NCI-H2196 treated with DMSO at 0.1 percent for 48 hours (cell line): Measurements from ENCODE around the gene EIF4E2.

Experiments
- DNase-seq: peaks from one replicate; lab custom pipeline; 2025; ENCODE audit not compliant: unreplicated experiment; lab: John Stamatoyannopoulos, UW

Gene EIF4E2

GRCh38 chr2:232593982-232594381 lies 43.5 kb downstream of the EIF4E2 start:
- no peak for DNase-seq

DNA sequence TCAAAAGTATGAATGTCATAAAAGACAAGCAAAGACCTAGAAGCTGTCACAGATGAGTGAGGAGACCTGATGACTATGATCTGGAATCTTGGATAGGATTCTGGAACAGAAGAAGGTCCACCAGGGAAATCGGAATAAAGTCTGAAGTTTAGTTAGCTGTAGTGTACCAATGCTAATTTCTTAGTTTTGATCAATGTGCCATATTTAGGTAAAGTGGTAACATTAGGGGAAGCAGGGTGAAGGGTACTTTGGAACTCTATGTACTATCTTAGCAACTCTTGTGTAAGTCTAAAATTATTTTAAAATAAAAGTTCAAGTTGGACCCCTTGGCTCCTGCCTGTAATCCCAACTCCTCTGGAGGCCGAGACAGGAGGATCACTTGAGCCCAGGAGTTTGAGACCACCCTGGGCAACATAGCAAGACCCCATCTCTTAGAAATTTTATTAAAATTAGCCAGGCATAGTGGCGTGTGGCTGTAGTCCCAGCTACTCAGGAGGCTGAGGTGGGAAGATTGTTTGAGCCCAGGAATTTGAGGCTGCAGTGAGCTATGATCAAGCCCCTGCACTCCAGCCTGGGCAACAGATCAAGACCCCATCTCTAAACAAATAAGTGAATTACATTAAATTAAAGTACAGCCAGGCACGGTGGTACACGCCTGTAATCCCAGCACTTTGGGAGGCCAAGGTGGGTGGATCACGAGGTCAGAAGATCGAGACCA lies 47.0 kb downstream of the EIF4E2 start:
- no peak for DNase-seq

DNA sequence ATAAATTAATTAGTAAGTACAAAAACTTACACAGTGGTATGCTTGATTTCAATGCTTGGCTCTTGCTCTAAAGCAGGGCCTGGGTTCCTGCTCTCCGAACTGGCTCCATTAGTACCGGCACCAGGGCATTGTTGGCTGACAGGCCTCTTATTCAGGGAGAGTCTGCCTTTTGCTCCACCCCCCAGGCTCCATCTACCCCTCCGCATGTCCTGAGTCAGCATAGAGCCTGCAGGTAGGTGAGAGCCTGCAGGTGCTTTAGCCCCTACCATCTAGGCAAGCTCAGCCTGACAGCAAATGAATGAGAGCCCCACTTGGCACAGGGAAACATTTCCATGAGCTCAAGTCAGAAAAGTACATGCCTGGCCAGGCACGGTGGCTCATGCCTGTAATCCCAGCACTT lies 47.8 kb downstream of the EIF4E2 start:
- no peak for DNase-seq

GRCh38 chr2:232600053-232600773 lies 49.7 kb downstream of the EIF4E2 start:
- no peak for DNase-seq

GRCh38 chr2:232603283-232603682 lies 52.8 kb downstream of the EIF4E2 start:
- DNase-seq: no peak

DNA sequence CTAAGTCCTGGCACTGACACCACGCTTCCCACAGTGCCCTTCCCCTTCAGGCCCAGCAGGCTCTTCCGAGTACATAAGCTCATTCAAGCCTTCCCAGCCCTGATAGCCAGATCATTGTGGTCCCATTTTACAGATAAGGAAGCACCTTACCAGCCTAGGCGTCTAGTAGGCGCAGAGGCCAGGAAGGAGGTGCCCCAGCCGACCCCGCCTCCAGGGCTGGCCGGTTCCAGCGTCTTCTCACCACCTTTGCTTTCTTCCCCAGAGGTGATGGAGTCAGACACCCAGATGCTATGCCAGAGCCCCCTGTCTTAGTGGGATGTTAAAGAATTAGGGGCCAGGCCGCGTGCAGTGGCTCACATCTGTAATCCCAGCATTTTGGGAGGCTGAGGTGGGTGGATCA lies 54.0 kb downstream of the EIF4E2 start:
- DNase-seq: no peak

- no peak for DNase-seq
Measured at GRCh38 chr2:232607011-232607410, 56.5 kb downstream of the EIF4E2 start.

GRCh38 chr2:232609607-232610006 lies 59.1 kb downstream of the EIF4E2 start:
- DNase-seq: no peak

GRCh38 chr2:232610081-232610480 lies 59.6 kb downstream of the EIF4E2 start:
- DNase-seq: no peak

DNA sequence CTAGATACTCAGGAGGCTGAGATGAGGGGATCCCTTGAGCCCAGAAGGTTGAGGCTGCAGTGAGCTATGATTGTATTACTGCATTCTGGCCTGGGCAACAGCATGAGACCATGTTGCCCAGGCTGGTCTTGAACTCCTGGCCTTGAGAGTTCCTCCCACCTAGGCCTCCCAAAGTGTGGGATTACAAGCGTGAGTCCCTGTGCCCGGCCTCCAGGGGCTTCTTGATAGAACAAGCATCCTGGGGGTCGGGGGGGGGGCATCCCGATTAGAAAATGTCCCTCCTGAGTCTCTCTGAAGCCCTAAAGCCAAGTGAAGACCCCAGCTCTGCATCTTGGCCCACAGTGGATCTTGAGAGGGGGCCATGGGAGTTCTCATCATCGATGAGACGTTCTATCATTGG lies 60.6 kb downstream of the EIF4E2 start:
- no peak for DNase-seq

DNA sequence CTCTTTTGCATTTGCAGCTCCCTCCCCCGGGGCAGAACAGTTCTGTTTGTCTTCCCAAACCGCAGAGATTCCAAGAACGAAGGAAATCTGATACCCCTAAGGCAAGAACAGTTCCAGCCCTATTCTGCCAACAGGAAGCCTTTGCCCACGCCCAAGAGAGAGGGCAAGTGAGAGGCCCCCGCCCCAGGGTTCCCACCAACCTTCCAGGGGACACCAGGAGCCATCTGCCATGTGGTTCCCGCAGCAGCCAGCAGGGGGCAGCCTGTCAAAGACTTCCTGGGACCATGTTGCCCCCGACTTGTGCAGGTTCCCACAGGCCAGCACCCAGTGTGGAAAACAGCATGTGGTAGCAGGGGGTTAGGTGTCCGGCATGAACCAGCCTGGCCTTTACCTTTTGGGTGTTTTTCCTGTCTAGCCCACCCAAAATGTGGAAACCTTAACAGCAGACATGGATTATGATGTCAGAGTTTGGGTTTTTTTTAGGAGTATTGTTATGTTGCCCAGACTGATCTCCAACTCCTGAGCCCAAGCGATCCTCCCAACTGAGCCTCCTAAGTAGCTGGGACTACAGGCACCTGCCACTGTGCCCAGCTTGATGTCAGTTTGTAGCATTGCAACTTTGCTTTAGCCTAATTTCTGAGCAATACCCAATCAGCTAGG lies 61.2 kb downstream of the EIF4E2 start:
- no peak for DNase-seq

- no peak for DNase-seq
Measured at GRCh38 chr2:232613538-232614134, 63.1 kb downstream of the EIF4E2 start.

DNA sequence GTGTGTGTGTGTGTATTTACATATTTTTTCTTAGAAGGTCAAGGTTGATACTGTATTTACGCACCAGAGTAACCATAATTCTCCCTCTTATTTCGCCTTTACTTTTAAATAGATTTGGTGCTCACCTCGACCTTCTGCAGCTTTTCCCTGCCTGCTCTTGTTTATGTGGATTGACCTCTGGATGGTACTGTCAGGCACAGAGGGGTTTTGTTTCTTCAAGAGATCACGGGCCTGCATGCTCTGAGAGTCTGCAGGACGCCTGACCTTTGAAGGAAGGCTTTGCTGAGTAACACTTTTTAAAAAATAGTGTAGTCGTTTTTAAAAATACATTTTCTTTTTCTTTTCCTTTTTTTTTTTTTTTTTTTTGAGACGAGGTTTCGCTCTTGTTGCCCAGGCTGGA lies 64.8 kb downstream of the EIF4E2 start:
- DNase-seq: no peak
